HG02678 (cell line): ENCODE data around the gene RCAN3.

Experiments used
- ATAC-seq: cut with Tn5 transposase; IDR thresholded peaks from one replicate; pipeline ENCODE4 v1.9.1; 2021; ENCODE audit warnings: mild to moderate bottlenecking, moderate library complexity; ENCODE audit not compliant: unreplicated experiment

The RCAN3 gene

GRCh38 chr1:24572301-24572700 is 69.7 kb downstream of the RCAN3 start:
- no peak for ATAC-seq

GRCh38 chr1:24575905-24576587 is 73.4 kb downstream of the RCAN3 start:
- ATAC-seq = no peak

GRCh38 chr1:24578846-24579245 is 76.2 kb downstream of the RCAN3 start:
- no peak for ATAC-seq

DNA sequence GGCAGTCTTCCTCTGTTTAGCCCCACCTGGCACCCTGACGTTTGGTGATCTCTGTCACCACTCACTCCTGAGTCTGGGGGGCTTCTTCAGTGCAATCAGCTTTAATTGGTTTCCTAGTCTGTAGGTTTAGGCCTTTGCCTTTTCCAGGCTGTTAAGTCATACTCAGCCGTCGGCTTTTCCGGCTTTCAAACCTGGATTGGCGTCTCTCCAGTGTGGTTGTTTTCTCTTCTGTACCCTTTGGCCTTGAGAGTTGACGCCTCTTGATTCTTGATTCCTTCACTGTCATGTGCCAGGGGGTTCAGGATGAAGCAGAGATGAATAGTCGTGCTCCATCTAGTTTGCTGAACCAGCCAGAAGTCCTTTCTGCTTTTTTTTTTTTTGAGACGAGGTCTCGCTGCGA is 78.1 kb downstream of the RCAN3 start:
- no peak for ATAC-seq

- ATAC-seq = no peak
Measured at GRCh38 chr1:24584171-24584647, 81.6 kb downstream of the RCAN3 start.

DNA sequence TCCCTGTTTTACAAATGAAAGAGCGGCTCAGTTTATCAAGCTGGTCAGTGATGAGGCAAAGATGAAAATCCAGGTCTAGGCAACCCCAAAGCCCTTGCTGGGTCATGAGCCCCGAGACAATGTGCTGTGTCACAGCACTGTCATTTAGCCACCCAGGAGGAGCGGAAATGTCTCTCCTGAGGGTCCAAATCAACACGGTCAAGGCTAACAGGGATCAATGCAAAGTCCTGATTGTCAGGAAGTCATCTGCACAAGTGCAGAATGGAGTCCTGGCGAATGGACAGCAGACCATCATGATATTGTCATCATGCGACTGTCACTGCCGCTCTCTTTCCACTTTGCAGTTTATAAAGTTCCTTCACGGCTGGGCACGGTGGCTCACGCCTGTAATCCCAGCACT is 83.5 kb downstream of the RCAN3 start:
- no peak for ATAC-seq

- no peak for ATAC-seq
Measured at GRCh38 chr1:24586970-24587820, 84.6 kb downstream of the RCAN3 start.

DNA sequence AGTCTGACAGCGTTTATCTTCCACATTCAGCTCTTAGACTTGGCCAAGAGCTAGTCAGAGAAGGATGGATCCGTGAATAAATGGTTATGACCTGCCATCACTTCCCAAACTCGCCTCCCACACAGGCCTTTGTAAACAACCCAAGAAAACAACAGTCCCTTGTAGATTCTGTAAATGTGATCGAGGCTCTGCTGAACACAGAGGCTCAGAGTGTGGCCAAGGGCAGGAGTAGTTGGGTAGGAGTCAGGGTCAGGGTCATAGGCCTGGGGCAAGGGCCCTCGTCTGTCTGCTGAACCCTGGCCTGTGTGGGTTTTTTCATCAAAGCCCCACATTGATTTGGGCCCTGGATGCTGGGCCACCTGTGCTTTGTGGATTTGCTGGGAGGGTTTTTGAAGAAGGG is 85.9 kb downstream of the RCAN3 start:
- no peak for ATAC-seq

DNA sequence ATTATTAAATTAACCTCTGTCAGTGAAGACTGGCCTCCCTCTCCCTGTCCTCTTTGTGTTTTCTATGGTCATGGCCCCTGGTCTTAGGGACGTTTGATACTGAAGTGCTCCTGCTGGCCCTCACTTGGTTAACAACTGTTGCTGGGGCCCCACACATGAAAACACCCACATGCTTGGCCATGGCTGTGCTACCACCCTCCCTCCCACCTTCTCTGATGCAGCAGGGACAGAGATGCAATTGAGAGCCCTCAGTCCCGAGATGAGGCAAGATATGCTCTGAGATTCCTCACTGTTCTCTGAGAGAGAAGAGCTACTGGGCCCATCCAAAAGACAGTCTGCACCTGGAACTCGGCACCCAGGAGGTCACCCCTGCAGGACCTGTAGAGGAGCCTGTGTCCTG is 86.6 kb downstream of the RCAN3 start:
- ATAC-seq = no peak
